BJ (cell line): ENCODE results near the gene PRKG1. TPM values are rescaled to one million over a fixed set of nuclear protein-coding genes. Genes with fewer than 3 reads are reported as not detected.

ENCODE experiments used
- CTCF ChIA-PET: fragments of 350-600 bp; formaldehyde crosslinking; extraction: SDS; loops from one replicate; lab custom pipeline; 2021; ENCODE audit warnings: antibody characterized with exemption, inconsistent platforms; lab: Yijun Ruan, JAX
- POLR2A ChIA-PET: fragments of 300-600 bp; sonication (Branson Sonifier 250); formaldehyde crosslinking; extraction: SDS; loops from one replicate; lab custom pipeline; 2021; ENCODE audit warnings: antibody characterized with exemption; lab: Charles Lee
- DNase-seq: peaks from one replicate; pipeline ENCODE4 v3.0.0-alpha.2; 2011; ENCODE audit warnings: low read depth
- H3K27me3 ChIP-seq: 2 replicates; pipeline ENCODE4 v1.6.0; 2011; ENCODE audit warnings: low read length; ENCODE audit not compliant: control insufficient read depth, insufficient read depth
- H3K36me3 ChIP-seq: 2 replicates; pipeline ENCODE4 v1.5.1; 2011; ENCODE audit warnings: low read length; ENCODE audit not compliant: control insufficient read depth, insufficient read depth
- H3K4me3 ChIP-seq: 2 replicates; pipeline ENCODE4 v1.5.1; 2011; ENCODE audit warnings: low read depth, mild to moderate bottlenecking, control low read depth, low read length
- polyA plus RNA-seq: library from polyadenylated mRNA; depleted of rRNA; stranded (reverse); fragments of >200 nt; gene quantifications from 2 replicates; pipeline ENCODE4 v1.2.3, GENCODE V29; 2011
- TF ChIP-seq, protein P1 (sequence below): IDR thresholded peaks from 2 replicates; pipeline ENCODE4 v1.5.1; 2011; ENCODE audit warnings: low read depth, mild to moderate bottlenecking, control low read depth, inconsistent platforms, low read length, moderate library complexity; ENCODE audit not compliant: insufficient read depth

Gene PRKG1
- polyA plus RNA-seq, 1 experiment = 9.7 TPM

- TF ChIP-seq, protein P1, sequence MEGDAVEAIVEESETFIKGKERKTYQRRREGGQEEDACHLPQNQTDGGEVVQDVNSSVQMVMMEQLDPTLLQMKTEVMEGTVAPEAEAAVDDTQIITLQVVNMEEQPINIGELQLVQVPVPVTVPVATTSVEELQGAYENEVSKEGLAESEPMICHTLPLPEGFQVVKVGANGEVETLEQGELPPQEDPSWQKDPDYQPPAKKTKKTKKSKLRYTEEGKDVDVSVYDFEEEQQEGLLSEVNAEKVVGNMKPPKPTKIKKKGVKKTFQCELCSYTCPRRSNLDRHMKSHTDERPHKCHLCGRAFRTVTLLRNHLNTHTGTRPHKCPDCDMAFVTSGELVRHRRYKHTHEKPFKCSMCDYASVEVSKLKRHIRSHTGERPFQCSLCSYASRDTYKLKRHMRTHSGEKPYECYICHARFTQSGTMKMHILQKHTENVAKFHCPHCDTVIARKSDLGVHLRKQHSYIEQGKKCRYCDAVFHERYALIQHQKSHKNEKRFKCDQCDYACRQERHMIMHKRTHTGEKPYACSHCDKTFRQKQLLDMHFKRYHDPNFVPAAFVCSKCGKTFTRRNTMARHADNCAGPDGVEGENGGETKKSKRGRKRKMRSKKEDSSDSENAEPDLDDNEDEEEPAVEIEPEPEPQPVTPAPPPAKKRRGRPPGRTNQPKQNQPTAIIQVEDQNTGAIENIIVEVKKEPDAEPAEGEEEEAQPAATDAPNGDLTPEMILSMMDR = no peak
- POLR2A ChIA-PET = no interaction called here
- Histone ChIP-seq H3K4me3 (no peak overlapping the region), H3K27me3 (no peaks in the 10 kb centered on the region), H3K36me3 (no peaks in the 10 kb centered on the region)
- CTCF ChIA-PET = interaction anchor here (1.0 to 1.2 kb wide), 2 partner anchors 14 to 144 kb away, joined by 4 read pairs; no protein-coding TSS in a partner anchor
- DNase-seq = no peak
Observed at GRCh38 chr10:51300617-51301304, 226.5 kb downstream of the PRKG1 start.

DNA sequence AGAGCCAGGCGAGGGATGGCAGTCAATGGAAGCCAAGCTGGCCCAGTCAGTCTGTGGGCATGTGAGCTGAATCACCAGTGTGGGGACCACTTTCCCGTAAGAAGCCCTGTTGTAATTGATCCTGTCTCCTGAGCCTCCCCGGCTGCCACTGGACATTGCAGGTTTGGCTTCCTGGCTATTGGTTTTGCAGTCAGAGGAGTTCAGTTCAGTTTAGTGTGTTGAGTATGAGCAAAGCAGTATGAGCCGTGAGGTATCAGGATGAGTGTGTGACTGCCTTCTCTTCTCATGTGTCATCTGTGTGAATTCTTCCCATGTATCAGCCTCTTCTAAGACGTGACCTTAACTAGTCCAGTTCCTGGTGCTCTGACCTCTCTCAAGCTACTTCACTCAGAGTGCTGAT, 227.4 kb downstream of the PRKG1 start:
- DNase-seq = no peak
- TF ChIP-seq, protein P1 = no peak
- H3K36me3 ChIP-seq = no peaks in the 10 kb centered on the region
- H3K27me3 ChIP-seq = no peaks in the 10 kb centered on the region
- ChIA-PET CTCF (interaction anchor here (1.0 to 1.2 kb wide), 2 partner anchors 14 to 145 kb away, joined by 4 read pairs; no protein-coding TSS in a partner anchor), POLR2A (no interaction called here)
- no peak overlapping the region for H3K4me3 ChIP-seq

- ChIA-PET CTCF (interaction anchor here (0.6 kb wide), 1 partner anchor 42 kb away, joined by 4 read pairs; no protein-coding TSS in a partner anchor), POLR2A (no interaction called here)
- DNase-seq = no peak
- Histone ChIP-seq H3K4me3 (no peak overlapping the region), H3K27me3 (no peaks in the 10 kb centered on the region), H3K36me3 (no peaks in the 10 kb centered on the region)
- TF ChIP-seq, protein P1 = no peak
Observed at GRCh38 chr10:51302316-51302715, 228.0 kb downstream of the PRKG1 start.

DNA sequence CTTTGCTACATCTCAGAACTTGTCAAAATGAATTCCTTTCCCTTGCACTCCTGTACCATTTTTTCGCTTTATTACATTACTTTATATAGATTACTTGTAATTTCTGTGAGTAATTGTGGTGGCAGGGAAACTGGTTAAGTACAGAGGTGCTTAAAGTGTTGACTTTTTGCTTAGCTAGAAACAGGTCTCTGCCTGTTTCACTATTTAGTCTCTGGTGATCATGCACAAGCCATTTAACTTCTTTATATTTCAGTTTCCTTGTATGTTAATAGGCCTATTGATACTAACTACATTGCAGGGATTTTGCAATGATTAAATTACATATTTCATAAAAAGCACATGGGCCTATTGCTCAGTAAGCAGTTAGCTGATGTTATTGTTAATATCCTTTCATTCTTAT, 233.8 kb downstream of the PRKG1 start:
- H3K36me3 ChIP-seq = no peaks in the 10 kb centered on the region
- H3K27me3 ChIP-seq = no peaks in the 10 kb centered on the region
- TF ChIP-seq, protein P1 = no peak
- H3K4me3 ChIP-seq = no peak overlapping the region
- no peak for DNase-seq
- POLR2A ChIA-PET = no interaction called here
- CTCF ChIA-PET = no interaction called here

- Histone ChIP-seq H3K36me3 (no peaks in the 10 kb centered on the region), H3K4me3 (no peak overlapping the region), H3K27me3 (no peaks in the 10 kb centered on the region)
- ChIA-PET POLR2A (no interaction called here), CTCF (interaction anchor here (0.7 kb wide), 1 partner anchor 14 kb away, joined by 4 read pairs; no protein-coding TSS in a partner anchor)
- DNase-seq = no peak
- TF ChIP-seq, protein P1 = no peak
Observed at GRCh38 chr10:51311228-51311627, 236.9 kb downstream of the PRKG1 start.
